Stimulated activated naive CD4-positive, alpha-beta T cell (primary cell): ENCODE measurements around the gene MED29.
A peak's percentile ranks its signal among the peaks of the same experiment; 100 is the strongest.
"Not testable (repeated sequence)": the region's sequence is repeated elsewhere in the genome, so short reads cannot be mapped to it uniquely, and the experiment has no call there.

Source experiments
- DNase-seq, 6 experiments: peaks; one replicate each; lab custom pipeline; 2025; lab: John Stamatoyannopoulos, UW

MED29 gene

DNA sequence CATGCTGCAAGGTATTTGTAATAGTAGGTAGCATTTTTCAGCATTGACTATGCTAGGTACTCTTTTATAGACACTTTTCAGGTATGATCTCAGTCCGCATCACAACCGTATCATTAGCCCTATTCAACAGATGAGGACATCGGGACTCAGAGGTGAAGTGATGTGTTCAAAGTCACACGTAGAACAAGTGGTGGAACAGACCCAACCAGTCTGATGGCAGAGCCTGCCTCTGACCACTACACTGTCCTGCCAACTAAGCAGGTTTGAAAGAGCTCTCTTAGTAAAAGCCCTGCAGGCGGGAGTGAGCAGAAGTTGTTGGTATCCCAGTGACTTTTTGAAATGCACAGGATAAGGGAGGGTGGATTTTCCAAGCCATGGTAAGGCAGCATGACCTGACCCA, 20.4 kb upstream of the MED29 start:
- DNase-seq = no peak

DNA sequence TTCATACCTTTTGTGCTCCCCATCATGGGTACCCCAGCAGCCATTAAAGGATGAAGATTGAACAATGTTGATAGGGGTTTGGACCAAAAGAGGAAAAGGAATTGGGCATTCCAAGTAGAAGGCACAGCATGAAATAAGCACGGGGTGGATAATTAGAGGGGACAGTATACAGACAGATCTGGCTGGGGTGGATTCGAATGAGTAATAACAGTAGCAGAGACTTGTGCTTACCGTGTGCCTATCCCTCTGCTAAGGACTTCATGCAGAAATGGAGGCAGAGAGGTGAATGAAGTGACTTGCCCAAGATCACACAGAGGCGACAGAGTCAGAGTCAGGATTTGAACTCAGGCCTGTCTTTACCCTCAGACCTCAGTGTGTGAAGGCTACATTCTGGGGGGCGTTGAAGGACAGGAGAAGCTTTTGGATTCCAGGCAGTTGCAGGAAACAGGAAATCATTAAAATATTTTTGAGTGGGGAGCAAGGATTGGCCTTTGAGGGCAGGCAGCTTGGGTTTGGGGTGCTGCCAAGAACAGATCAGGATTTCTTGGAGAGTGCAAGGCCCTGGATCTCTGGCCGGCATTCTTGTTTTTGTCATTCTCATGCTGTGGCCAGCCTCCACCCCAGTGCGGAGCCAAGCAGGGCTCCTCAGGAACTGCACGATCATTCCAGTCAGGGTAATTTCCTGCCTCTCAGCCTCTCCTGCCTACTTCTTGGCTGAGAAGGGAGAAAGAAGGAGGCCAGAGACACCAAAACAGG, 19.0 kb upstream of the MED29 start:
- no peak for DNase-seq

DNA sequence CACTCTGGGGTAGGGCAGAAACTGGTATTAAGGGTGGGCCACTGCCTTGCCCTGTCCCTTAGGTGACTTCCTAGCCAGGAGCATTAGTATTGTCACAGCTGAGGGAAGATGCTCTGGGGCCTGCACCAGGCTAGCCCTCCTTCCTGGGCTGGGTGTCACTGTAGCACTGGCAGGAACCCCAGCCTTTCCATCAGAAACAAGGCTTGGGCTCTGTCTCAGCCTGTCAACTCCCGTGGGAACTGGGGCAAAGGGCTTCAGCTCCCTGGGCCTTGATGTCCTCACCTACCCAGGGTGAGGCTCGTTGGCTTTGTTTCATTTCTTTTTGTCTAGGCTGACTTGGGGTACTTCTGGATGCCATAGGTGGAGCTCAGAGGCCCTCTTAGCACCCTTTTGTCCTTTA, 18.2 kb upstream of the MED29 start:
- DNase-seq = no peak

DNA sequence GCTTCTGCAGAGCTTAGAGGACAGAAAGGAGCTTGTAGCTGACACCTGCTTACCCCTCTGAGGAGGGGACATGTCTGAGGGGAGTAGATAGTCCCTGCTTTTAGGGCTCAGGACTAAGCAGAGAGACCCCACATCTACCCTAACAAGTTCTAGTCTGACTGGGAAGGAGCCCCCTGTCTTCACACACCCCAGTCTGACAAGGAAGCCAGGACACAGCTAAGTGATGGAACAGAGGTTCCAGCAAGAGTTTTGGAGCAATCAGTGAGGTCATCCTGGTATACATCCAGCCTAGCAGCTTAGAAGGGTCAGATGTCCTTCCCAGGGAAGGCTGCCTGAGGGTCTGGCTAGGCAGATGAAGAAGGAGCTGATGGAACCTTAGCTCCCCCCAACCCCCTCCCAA, 15.2 kb upstream of the MED29 start:
- no peak for DNase-seq

DNA sequence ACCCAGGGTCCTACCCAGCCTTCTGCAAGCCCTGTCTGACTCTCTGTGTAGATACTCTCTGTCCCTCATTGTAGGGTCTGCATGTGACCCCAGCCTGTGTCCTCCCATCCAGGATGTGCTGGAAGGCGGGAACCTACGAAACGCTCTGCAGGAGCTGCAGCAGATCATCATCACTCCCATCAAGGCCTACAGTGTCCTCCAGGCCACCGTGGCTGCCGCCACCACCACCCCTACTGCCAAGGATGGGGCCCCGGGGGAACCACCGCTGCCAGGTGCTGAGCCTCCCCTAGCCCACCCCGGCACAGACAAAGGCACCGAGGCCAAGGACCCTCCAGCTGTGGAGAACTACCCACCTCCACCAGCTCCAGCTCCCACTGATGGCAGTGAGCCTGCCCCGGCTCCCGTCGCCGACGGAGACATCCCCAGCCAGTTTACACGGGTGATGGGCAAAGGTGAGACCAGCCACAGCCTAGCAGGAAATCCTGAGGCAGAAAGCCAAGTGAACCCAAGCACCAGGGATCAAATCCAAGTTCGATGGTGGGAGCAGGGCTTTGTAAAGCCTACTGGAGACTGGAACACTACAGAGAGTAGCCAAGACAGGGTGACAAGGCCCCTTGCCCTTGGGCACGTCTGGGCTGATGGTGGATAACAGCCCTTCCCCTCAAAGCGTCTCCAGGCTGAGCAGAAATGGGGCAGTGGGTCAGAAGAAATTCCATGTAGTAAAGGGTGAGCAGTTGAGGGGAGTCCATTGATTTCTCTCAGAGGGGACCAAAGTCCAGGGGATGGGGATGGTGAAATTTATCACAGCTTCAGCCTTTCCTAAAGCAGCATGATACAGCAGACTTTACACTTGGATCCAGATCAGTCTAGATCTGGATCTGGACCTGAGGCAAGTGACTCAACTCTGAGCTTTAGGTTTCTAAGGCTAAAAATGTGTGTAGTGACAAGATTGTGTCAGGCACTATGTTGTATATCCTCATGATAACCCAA, 13.5 kb upstream of the MED29 start:
- DNase-seq = no peak

DNA sequence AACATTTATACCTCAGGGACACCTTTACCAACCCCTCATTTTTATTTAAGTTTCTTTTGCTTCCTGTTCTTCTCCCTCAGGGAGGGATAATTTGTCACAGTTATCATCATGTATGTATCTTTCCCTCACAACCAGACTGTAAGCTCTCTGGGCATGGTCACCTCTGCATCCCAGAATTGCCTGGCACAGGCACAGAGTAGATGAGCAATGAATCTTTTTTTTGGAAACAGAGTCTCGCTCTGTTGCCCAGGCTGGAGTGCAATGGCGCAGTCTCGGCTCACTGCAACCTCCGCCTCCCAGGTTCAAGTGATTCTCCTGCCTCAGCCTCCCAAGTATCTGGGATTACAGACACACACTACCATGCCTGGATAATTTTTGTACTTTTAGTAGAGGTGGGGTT, 11.8 kb upstream of the MED29 start:
- DNase-seq = not testable (repeated sequence)

DNA sequence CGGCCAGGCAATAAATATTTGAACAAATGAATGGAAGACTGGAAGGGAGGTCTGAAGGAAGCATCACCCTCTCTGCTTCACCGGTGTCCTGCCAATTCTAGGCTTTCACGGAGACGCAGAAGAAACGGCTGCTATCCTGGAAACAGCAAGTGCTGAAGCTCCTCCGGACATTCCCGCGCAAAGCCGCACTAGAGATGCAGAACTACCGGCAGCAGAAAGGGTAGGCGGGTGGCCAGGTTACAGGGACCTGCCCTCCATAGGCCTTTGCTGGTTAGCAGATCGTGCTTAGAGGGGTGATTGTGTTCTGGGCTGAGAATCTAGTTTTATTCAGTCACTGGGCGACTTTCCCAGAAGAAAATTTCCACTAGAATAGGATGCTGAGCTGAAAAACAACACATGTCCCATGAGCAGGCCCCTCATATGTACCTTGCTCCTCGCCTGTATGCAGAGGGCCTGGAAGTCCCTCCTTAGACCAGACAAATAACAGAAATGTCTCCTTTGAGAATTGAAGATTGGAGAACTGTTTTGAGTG, 11.2 kb upstream of the MED29 start:
- DNase-seq = no peak

DNA sequence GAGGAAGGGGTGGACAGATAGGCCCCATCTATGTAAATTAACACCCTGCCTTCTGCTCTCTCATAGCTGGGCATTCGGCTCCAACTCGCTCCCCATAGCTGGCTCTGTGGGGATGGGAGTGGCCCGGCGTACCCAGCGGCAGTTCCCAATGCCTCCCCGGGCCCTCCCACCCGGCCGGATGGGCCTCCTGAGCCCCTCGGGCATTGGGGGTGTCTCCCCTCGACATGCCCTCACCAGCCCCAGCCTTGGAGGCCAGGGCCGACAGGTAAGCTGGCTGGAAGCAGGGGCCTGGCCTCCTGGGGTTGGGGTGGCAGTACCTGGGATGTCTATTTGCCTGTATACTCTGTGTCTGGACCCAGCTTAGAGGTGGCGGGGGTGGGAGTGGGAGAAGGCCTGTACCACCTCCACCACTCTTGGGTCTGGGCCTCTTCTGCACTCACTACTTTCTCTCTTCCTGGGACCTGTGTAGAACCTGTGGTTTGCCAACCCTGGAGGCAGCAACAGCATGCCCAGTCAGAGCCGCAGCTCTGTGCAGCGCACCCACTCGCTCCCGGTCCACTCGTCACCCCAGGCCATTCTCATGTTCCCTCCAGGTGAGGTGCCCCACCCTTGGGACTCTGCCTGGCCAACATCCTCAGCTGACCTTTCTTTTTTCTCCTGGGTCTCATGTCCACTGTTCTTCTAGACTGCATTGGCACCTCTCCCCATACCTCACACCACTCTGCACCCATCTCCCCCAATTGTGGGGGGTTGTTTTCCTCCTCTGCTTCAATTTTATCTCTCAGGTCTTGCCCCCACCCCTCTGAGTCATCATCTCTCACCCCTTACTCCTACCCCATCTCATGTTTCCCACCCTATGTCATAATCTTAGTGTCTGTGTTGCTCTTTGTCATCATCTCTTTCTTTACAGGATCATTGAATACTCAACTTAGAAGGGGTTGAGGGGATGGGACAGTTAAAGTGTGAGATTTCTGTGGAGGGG, 10.4 kb upstream of the MED29 start:
- DNase-seq = no peak

DNA sequence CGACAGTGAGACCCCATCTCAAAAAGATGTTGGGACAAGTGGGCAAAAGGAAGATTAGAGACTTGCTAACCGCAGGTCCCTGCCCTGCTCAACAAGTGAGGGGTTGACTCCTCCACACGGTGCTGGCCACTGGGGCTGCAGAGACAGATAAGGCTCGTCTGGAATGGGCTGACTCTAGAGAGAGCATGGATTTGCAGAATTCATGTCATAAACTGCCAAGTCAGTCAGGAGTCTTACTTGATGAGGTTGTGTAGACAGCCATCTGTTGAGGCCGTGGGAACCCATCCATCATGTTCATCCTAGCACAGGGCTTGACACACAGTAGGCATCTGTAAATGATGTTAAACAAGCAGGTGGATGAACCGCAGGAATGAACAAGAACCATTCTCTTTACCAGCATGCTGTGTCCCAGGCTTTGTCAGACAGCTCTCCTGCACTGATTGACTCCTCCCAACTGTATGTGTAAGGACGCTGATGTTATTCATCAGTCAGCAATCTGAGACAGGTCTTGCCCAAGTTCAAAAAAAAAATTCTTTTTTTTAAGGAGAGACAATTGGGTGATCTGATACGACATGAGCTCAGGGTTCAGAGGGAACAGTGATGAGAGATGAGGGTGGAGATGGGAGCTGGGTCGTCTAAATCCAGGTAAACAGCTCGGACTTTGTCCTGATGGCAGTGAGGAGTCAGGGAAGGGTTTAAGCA, 9.1 kb upstream of the MED29 start:
- no peak for DNase-seq

DNA sequence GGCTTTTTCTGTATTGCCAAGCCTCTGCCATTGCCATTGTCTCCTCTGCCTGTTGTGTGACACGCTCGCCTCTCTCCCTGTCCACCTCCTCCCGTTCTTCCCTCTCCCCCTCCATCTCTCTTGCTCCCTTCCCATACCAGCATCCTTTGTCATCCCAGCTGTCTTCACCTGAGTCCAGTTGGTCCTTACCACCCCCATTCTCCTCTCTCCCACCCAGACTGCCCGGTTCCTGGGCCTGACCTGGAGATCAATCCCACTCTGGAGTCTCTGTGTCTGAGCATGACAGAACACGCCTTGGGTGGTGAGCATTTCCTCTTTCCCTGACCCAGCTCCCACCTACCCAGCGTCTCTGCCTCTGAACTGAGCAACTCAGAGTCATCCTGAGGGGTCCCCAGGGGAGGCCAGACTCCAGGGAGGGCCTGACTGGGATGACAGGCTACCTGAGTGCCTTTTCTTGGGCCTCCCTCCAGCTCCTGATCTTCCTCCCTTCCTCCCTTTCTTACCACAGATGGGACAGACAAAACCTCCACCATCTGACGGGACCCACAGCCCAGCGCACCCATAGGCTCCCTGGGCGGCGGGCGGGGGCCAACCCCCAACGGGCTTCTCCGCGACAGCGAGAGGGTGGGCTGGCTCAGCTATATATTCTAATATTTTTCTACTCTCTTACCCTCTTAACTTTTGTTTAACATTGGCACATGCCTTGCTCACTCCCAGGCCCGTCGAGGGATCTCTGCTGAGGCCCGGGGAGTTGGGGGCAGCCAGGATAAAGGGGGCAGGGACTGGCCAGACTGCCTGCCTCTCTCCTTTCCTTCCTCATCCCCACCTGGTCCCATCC, 8.0 kb upstream of the MED29 start:
- no peak for DNase-seq

DNA sequence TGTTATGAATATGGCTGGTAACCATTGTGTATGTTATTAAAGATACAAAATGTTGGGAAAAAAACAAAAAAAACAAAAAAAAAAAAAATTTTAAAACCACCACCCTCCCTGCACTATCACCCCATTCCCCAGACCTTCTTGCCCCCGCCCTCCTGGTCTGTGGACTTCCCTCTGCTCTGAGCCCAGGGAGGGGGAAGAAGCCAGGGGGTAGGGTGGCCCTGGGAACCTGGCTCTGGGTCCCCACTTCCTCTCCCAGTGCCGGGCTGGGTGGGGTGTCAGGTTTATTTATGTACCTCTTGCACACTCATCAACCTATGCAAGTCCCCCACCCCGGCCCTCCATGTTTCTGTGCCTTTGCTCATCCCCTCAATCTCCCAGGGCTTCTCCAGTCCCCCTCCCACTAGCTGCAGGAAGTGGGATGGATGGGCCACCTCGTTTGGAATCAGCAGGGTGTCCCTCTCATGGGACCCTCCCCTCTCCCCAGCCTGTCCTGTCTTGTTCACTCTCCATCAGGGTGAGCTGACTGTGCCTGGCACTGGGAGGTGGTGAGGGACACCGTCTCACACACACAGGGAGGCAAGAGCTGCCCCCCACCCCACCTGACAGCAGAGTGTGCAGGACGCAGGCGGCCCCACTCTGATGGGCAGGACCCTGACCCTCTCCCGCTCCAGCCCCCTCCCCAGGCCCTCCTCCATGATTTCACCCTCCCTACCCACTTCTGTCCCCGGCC, 6.2 kb upstream of the MED29 start:
- DNase-seq = no peak

DNA sequence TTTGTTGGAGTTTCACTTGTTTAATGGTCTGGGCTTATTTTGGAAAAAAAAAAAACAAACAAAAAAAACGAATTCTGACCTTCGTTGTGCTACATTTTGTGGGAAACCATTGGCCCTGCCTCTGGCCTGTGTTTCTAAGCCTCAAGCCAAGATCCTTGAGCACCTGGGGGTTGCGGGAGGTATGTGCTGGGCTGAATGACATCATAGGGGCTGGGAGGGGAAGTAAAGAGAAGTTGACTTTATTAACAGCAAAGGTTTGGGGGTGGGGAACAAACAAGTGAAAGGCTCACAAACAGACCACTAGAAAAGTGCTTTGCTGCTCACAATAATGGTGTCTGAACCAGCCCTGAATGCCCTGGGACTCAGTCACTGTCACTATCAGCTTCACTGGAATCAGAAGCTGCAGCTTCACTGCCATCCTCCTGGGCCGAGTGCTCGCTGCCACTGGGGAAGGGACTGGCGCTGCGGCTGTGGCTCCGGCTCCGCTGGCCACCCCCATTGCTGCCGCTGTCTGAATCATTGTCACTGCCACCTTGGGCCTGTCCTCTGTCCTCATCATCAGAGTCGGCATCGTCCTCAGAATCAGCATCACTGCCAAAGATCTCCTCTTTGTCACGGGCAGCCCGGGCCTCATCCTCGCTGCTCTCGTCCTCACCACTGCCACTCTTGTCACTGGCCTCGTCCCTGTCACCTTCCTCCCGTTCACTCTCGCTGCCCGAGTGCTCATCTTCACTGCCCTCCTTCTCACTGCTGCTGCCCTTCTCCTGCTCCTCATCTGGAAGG, 5.4 kb upstream of the MED29 start:
- no peak for DNase-seq

DNA sequence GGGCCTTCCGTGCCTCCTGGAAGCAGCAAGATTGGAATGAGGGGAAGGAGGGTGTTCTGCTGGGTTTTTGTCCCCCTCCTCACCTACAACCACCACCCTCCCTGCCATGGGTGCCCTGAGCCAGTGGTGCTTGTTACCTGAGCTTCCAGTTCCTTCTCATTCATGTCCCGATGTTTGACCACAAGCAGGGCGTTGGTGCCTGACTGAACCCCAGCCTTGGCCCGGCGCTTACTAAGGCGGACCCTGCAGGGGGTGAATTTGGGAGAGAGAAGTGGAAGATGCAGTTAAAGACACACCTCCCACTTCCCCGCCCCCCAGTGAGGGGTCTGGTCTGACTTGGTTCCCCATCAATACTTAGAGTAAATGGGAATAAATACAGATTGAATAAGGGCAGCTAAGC, 4.6 kb upstream of the MED29 start:
- DNase-seq = no peak

DNA sequence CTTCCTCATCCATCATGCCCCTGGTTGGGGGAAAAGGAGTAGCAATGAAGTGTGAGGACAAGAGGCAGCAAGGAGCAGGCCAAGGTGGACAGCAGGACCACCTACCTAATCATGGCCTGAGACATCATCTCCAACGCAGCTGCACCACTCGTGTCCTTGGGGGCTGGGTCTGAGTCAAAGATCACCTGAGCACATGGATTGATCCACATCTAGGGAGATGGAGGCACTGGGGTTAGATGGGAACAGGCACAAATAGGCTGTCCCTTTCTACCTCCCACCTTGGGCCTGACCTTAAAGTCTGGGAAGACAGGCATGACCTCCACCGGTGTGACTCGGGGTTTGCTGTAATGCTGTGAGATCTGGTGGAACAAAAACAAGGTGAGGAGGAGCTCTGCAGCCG, 2.5 kb upstream of the MED29 start:
- DNase-seq = no peak

DNA sequence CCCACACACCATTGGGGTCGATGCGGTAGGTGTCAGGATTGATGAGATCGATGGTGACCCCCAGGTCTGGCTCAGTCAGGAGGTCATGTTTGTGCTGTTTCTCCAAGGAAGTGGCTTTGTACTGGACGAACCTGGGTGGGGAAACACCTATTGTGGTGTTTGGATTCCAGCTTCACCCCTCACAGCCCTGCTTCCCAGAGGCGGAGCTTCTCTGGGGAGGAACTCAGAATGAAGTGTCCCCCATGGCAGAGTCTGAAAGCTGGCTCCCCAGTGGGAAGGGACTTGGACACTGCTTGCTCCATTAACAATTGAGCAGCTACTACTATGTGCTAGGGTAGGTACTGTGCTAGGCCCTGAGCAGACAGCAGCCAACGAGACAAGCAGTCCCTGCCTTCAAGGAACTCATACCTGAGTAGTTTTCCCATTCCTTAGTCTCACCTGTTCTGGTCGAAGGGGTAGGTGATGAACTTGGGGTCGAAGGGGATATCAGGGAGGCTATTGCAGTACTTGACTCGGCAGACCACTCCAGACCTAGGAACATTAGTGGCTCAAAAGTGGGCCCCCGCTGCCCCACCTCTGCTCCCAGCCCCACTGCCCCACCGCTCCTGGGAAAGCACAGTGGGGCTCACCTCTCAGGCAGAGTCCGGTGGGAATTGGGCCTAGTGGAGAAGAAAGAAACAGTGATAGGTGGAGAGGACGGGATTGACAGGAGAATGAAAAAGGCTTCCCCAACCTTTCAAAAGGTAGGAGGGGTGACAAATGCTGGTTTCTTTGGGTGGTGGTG, 1.4 kb upstream of the MED29 start:
- DNase-seq = no peak

DNA sequence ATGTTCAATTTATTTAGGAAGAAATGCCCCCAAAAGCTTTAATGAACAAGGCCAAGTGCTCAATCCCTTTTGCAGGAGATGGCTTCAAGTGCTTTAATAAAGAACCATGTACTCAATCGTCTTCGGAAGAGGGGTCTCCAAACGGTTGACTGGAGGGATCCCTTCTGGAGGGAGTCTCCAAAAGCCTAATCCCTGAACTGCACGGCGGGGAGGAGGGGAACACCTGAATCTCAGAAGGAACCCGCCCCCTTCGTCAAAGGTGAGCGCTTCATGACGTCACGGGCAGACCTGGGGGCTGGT, 777 bp upstream of the MED29 start:
- peak in 2 of 6 experiments; percentile 84 to 89 for DNase-seq

DNA sequence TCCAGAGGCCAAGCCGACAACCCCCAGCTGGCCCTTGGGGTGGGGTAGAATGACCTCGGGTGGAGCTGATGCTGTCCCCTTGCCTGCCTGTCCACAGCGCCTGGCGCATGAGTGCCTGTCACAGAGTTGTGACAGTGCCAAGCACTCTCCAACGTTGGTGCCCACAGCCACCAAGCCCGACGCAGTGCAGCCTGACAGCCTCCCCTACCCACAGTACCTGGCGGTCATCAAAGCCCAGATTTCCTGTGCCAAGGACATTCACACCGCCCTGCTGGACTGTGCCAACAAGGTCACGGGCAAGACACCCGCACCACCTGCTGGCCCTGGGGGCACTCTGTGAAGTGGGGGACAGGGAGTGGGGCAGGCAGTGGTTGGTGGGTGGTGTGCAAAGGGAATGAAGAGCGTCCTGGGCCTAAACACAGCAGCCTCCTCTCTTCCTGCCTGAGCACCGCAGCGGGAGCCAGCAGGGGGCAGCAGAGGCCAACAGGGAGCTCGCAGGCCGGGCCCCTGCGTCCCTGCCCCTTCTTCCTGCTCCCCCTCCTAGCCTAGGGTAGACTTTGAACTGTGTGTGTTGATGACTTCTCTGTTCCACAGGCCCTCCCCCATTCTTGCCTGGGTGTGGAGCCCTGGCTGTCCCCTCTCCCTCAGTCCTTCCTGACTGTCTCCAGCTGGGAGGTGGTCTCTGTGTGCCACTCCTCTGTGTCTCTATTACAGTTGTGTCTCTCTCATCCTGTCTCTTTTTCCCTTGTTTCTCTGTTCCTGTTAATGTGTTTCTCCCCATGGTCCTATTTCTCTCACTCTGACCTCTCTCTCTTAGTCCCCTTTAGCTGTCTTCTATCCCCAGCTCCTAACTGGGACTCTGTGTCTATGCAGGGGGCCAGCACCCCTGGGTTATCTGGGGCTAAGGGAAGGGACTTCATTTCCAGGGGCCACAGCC, 6.5 kb downstream of the MED29 start:
- DNase-seq = peak; percentile 83 to 95 (median 90)
